HG02642 (cell line): ENCODE measurements around the gene RNH1.
"Not testable (repeated sequence)": the region's sequence is repeated elsewhere in the genome, so short reads cannot be mapped to it uniquely, and the experiment has no call there.

Source experiments
- ATAC-seq: cut with Tn5 transposase; IDR thresholded peaks from one replicate; pipeline ENCODE4 v1.9.1; 2021; ENCODE audit warnings: mild to moderate bottlenecking; ENCODE audit not compliant: unreplicated experiment, poor library complexity

The RNH1 gene

GRCh38 chr11:521177-521688 lies 14.2 kb upstream of the RNH1 start:
- no peak for ATAC-seq

- no peak for ATAC-seq
These were observed 13.6 kb upstream of the RNH1 start for GRCh38 chr11:520428-521176.

- peak; percentile 91 for ATAC-seq
These were observed 11.6 kb upstream of the RNH1 start for GRCh38 chr11:518463-519202.

- ATAC-seq, result not testable (repeated sequence)
These were observed 10.1 kb upstream of the RNH1 start for GRCh38 chr11:516918-517685.

- ATAC-seq, result no peak
These were observed 9.4 kb upstream of the RNH1 start for GRCh38 chr11:516400-516799.

GRCh38 chr11:515131-515530 lies 8.1 kb upstream of the RNH1 start:
- ATAC-seq, result no peak

GRCh38 chr11:514606-515005 lies 7.6 kb upstream of the RNH1 start:
- ATAC-seq, result no peak

- ATAC-seq, result no peak
These were observed 5.9 kb upstream of the RNH1 start for GRCh38 chr11:512761-513595.

GRCh38 chr11:508956-509355 lies 1.9 kb upstream of the RNH1 start:
- ATAC-seq, result no peak

- ATAC-seq, result no peak
These were observed 879 bp upstream of the RNH1 start for GRCh38 chr11:507727-508515.

GRCh38 chr11:506238-506994 lies 626 bp downstream of the RNH1 start:
- peak; percentile 76 for ATAC-seq

- no peak for ATAC-seq
These were observed 2.1 kb downstream of the RNH1 start for GRCh38 chr11:504994-505344.

GRCh38 chr11:504053-504993 lies 2.7 kb downstream of the RNH1 start:
- ATAC-seq, result no peak

- ATAC-seq, result no peak
These were observed 3.7 kb downstream of the RNH1 start for GRCh38 chr11:503179-503981.

- ATAC-seq, result no peak
These were observed 4.5 kb downstream of the RNH1 start for GRCh38 chr11:502288-503178.
